HepG2 (cell line): ENCODE data around the gene WDR47. TPM values are rescaled to one million over a fixed set of nuclear protein-coding genes. Genes with fewer than 3 reads are reported as not detected.
A peak's percentile ranks its signal among the peaks of the same experiment; 100 is the strongest.

Source experiments
- ATF4 ChIP-seq, 2 experiments: fragments of 450-650 bp in 1 of 2; sonication (generic) in 1 of 2; formaldehyde crosslinking; IDR thresholded peaks; 2 replicates each; pipeline versions ENCODE4 v1.5.0 to v1.8.0; 2020 to 2022; ENCODE audit warnings: mild to moderate bottlenecking in 1 of 2, missing genetic modification reagents in 1 of 2
- CBFB ChIP-seq: sonication (generic); formaldehyde crosslinking; IDR thresholded peaks from 2 replicates; pipeline ENCODE4 v1.4.0; 2020; ENCODE audit warnings: missing genetic modification reagents
- ELF1 ChIP-seq: sonication (generic); formaldehyde crosslinking; IDR thresholded peaks from 2 replicates; pipeline ENCODE4 v1.4.0; 2020; ENCODE audit warnings: missing genetic modification reagents
- KDM4B ChIP-seq: sonication (generic); formaldehyde crosslinking; IDR thresholded peaks from 2 replicates; pipeline ENCODE4 v1.4.0; 2020; ENCODE audit warnings: missing genetic modification reagents
- KLF9 ChIP-seq: IDR thresholded peaks from 2 replicates; pipeline ENCODE4 v1.6.1; 2016; ENCODE audit warnings: low read depth
- NFE2 ChIP-seq: sonication (generic); formaldehyde crosslinking; IDR thresholded peaks from 2 replicates; pipeline ENCODE4 v1.4.0; 2020; ENCODE audit warnings: missing genetic modification reagents
- ZC3H13 ChIP-seq: sonication (generic); formaldehyde crosslinking; IDR thresholded peaks from 2 replicates; pipeline ENCODE4 v1.8.1; 2023; ENCODE audit warnings: mild to moderate bottlenecking, missing genetic modification reagents, moderate library complexity
- ZFP41 ChIP-seq: sonication (generic); formaldehyde crosslinking; IDR thresholded peaks from 2 replicates; pipeline ENCODE4 v1.4.0; 2020; ENCODE audit warnings: mild to moderate bottlenecking, missing genetic modification reagents, borderline replicate concordance
- ZNF251 ChIP-seq: sonication (generic); formaldehyde crosslinking; IDR thresholded peaks from 2 replicates; pipeline ENCODE4 v1.9.0; 2021; ENCODE audit warnings: mild to moderate bottlenecking, missing genetic modification reagents
- ZNF253 ChIP-seq: sonication (generic); formaldehyde crosslinking; IDR thresholded peaks from 2 replicates; pipeline ENCODE4 v1.8.0; 2022; ENCODE audit warnings: mild to moderate bottlenecking, missing genetic modification reagents, borderline replicate concordance
- ZNF263 ChIP-seq: sonication (generic); formaldehyde crosslinking; IDR thresholded peaks from 2 replicates; pipeline ENCODE4 v1.4.0; 2020; ENCODE audit warnings: missing genetic modification reagents
- ZNF589 ChIP-seq: sonication (generic); formaldehyde crosslinking; conservative IDR thresholded peaks from 2 replicates; pipeline ENCODE4 v1.8.0; 2022; ENCODE audit warnings: mild to moderate bottlenecking, moderate library complexity, missing genetic modification reagents
- ZNF660 ChIP-seq: sonication (generic); formaldehyde crosslinking; IDR thresholded peaks from 2 replicates; pipeline ENCODE4 v1.5.1; 2020; ENCODE audit warnings: mild to moderate bottlenecking, low read depth, missing genetic modification reagents, borderline replicate concordance
- polyA plus RNA-seq, 8 experiments: library from polyadenylated mRNA; depleted of rRNA in 3 of 8; stranded (reverse) in 7 of 8; unstranded in 1 of 8; fragments of >200 nt; fragmentation: Illumina TruSeq in 4 of 8; extraction: Trizol in 4 of 8; gene quantifications; 2 replicates each; pipeline versions ENCODE4 v1.2.1 to v1.2.3, GENCODE V29; 2011 to 2016; ENCODE audit warnings: low read depth in 4 of 8, missing spikeins in 1 of 8, mixed read lengths in 1 of 8; ENCODE audit not compliant: insufficient read depth in 1 of 8
- total RNA-seq, 5 experiments: library from RNA; depleted of rRNA; stranded (reverse); fragments of >200 nt; fragmentation: Illumina TruSeq; extraction: Trizol; gene quantifications; 2 replicates each; pipeline ENCODE4 v1.2.3, GENCODE V29; 2016; ENCODE audit warnings: low read depth in 1 of 5
- TF ChIP-seq, protein P1 (sequence below): sonication (generic); formaldehyde crosslinking; IDR thresholded peaks from 2 replicates; pipeline ENCODE4 v1.4.0; 2020; ENCODE audit warnings: missing genetic modification reagents, borderline replicate concordance
- TF ChIP-seq, protein P2 (sequence below): sonication (generic); formaldehyde crosslinking; IDR thresholded peaks from 2 replicates; pipeline ENCODE4 v1.4.0; 2020; ENCODE audit warnings: missing genetic modification reagents
- TF ChIP-seq, protein P3 (sequence below): sonication (generic); formaldehyde crosslinking; IDR thresholded peaks from 2 replicates; pipeline ENCODE4 v1.9.0; 2021; ENCODE audit warnings: missing genetic modification reagents, borderline replicate concordance

Gene WDR47
- total and polyA plus RNA-seq, 2 of the 13 experiments (the other 11 are each of a cell fraction or from before 2014, with no cell fraction given), result 4.3 to 5.9 TPM

DNA sequence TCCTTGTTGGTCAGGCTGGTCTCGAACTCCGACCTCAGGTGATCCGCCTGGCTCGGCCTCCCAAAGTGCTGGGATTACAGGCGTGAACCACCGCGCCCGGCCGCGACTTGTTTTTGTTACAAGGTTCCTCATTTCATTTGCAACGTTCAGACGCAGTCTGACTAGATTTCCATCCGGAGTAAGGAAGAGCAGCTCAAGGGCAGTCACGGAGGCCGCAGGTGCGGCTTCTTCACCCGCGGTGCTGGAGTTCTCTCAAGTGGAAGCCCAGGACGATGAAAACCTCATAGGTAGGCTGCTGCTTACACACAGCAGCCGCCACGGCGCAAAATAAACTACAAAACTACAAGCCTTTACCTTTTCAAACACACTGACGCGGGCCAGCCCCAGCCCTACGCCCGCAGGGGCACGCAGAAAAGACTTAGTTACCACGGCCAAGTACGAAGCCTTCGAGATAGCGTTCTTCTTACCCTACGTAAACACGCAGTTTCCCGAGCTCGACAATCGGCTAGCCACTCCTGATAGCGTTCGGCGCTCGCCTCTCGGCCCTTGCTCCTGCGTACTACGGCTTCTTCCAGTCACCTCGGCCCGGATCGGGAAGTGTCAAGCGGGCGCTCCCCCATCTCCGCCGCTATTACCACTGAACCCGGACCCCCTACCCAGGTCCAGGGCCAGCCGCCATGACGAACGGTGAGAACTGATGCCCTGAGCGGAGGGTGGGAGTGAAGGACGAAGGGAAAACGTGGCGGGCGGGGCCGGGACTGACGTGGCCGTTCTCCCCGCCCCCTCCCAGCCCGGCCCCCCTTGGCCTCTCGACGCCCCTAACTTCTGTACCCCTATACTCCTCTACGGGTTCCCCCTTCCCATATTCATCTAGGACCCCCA, 48.5 kb upstream of the WDR47 start, which contains the start of gene TMEM167B (continued):
- TF ChIP-seq, protein P1, sequence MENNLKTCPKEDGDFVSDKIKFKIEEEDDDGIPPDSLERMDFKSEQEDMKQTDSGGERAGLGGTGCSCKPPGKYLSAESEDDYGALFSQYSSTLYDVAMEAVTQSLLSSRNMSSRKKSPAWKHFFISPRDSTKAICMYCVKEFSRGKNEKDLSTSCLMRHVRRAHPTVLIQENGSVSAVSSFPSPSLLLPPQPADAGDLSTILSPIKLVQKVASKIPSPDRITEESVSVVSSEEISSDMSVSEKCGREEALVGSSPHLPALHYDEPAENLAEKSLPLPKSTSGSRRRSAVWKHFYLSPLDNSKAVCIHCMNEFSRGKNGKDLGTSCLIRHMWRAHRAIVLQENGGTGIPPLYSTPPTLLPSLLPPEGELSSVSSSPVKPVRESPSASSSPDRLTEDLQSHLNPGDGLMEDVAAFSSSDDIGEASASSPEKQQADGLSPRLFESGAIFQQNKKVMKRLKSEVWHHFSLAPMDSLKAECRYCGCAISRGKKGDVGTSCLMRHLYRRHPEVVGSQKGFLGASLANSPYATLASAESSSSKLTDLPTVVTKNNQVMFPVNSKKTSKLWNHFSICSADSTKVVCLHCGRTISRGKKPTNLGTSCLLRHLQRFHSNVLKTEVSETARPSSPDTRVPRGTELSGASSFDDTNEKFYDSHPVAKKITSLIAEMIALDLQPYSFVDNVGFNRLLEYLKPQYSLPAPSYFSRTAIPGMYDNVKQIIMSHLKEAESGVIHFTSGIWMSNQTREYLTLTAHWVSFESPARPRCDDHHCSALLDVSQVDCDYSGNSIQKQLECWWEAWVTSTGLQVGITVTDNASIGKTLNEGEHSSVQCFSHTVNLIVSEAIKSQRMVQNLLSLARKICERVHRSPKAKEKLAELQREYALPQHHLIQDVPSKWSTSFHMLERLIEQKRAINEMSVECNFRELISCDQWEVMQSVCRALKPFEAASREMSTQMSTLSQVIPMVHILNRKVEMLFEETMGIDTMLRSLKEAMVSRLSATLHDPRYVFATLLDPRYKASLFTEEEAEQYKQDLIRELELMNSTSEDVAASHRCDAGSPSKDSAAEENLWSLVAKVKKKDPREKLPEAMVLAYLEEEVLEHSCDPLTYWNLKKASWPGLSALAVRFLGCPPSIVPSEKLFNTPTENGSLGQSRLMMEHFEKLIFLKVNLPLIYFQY (CRISPR knock-in tag), result peak; percentile 39; the same call in 1 of the 2 replicates
- TF ChIP-seq KLF9 (CRISPR knock-in tag) (no peak), ZNF253 (CRISPR knock-in tag) (no peak), ELF1 (CRISPR knock-in tag) (peak; percentile 88), ZFP41 (CRISPR knock-in tag) (no peak), ZNF263 (CRISPR knock-in tag) (no peak), ZNF251 (no peak), NFE2 (peak; percentile 54; the same call in 1 of the 2 replicates), KDM4B (peak; percentile 98), ZNF660 (no peak), ATF4 (CRISPR knock-in tag; IDR thresholded peaks at IDR 0.05) (no peak), CBFB (CRISPR knock-in tag) (peak; percentile 41; the same call in 1 of the 2 replicates), ZC3H13 (CRISPR knock-in tag) (peak; percentile 74; the same call in 1 of the 2 replicates), ZNF589 (CRISPR knock-in tag) (0 out of 2 replicates have a peak, but pooled peaks have one; percentile 68)
- TF ChIP-seq, protein P2, sequence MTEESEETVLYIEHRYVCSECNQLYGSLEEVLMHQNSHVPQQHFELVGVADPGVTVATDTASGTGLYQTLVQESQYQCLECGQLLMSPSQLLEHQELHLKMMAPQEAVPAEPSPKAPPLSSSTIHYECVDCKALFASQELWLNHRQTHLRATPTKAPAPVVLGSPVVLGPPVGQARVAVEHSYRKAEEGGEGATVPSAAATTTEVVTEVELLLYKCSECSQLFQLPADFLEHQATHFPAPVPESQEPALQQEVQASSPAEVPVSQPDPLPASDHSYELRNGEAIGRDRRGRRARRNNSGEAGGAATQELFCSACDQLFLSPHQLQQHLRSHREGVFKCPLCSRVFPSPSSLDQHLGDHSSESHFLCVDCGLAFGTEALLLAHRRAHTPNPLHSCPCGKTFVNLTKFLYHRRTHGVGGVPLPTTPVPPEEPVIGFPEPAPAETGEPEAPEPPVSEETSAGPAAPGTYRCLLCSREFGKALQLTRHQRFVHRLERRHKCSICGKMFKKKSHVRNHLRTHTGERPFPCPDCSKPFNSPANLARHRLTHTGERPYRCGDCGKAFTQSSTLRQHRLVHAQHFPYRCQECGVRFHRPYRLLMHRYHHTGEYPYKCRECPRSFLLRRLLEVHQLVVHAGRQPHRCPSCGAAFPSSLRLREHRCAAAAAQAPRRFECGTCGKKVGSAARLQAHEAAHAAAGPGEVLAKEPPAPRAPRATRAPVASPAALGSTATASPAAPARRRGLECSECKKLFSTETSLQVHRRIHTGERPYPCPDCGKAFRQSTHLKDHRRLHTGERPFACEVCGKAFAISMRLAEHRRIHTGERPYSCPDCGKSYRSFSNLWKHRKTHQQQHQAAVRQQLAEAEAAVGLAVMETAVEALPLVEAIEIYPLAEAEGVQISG, result peak; percentile 98
- TF ChIP-seq, protein P3, sequence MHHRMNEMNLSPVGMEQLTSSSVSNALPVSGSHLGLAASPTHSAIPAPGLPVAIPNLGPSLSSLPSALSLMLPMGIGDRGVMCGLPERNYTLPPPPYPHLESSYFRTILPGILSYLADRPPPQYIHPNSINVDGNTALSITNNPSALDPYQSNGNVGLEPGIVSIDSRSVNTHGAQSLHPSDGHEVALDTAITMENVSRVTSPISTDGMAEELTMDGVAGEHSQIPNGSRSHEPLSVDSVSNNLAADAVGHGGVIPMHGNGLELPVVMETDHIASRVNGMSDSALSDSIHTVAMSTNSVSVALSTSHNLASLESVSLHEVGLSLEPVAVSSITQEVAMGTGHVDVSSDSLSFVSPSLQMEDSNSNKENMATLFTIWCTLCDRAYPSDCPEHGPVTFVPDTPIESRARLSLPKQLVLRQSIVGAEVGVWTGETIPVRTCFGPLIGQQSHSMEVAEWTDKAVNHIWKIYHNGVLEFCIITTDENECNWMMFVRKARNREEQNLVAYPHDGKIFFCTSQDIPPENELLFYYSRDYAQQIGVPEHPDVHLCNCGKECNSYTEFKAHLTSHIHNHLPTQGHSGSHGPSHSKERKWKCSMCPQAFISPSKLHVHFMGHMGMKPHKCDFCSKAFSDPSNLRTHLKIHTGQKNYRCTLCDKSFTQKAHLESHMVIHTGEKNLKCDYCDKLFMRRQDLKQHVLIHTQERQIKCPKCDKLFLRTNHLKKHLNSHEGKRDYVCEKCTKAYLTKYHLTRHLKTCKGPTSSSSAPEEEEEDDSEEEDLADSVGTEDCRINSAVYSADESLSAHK (CRISPR knock-in tag), result 0 out of 2 replicates have a peak, but pooled peaks have one; percentile 15
